Hematopoietic multipotent progenitor cell treated with erythropoietin and hydrocortisone succinate and interleukin-3 and kit ligand, for 4 days (in vitro differentiated cells): ENCODE data around the gene TNRC6B.
"Not testable (repeated sequence)": the region's sequence is repeated elsewhere in the genome, so short reads cannot be mapped to it uniquely, and the experiment has no call there.

Experiments used
- DNase-seq: peaks from one replicate; pipeline ENCODE4 v3.0.0-alpha.2; 2015

The TNRC6B gene

GRCh38 chr22:40377931-40378330 lies 200.2 kb downstream of the TNRC6B start:
- no peak for DNase-seq

GRCh38 chr22:40378448-40378847 lies 200.7 kb downstream of the TNRC6B start:
- DNase-seq = not testable (repeated sequence)

GRCh38 chr22:40381461-40381860 lies 203.7 kb downstream of the TNRC6B start:
- DNase-seq = no peak

GRCh38 chr22:40383905-40384304 lies 206.2 kb downstream of the TNRC6B start:
- DNase-seq = peak; percentile 32

GRCh38 chr22:40385036-40385782 lies 207.5 kb downstream of the TNRC6B start:
- peak; percentile 78 for DNase-seq
